Fibroblast of skin of left quadriceps (primary cell): ENCODE measurements around the gene NTSR2.

Source experiments
- DNase-seq, 2 experiments: peaks; one replicate each; pipeline ENCODE4 v3.0.0-alpha.2; 2013; ENCODE audit warnings: low read depth in 2 of 2

NTSR2 gene

DNA sequence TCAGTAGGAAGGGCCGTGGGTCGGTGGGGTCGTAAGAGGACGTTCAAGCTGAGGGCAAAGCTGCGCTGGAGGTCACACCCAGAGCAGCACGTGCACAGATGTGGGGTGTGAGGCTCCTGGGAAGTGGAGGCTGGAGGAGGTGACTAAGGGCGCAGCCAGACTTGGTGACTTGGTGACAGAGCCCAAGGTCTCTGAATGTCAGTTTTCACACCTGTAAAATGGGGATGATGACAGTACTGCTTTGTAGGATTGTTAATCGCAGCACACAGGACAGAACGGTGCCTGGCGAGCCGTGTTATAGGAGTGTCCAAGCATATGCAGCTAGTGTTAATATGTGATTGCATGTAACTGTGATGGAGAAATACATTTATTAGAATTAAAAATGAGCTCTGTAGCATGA is 40.8 kb downstream of the NTSR2 start:
- no peak for DNase-seq

DNA sequence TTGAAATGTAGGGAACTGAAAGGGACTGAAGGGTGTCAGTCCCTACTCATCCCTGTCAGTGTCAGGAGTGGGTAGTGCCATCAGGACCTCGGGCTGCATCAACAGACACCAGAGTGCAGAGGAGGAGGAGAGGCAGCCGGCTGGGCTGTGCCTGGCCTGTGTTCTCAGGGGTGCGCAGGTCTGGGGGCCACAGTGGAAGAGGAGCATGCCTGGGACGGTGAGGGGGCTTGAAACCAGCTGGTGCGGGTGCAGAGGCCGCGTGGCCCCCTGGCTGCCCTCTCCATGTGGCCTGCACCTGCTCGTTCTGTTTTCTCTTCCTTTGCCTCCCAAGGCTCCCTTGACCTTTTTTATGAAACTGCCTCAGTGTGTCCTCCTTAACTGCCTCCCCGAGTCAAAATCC is 41.3 kb downstream of the NTSR2 start:
- no peak for DNase-seq

DNA sequence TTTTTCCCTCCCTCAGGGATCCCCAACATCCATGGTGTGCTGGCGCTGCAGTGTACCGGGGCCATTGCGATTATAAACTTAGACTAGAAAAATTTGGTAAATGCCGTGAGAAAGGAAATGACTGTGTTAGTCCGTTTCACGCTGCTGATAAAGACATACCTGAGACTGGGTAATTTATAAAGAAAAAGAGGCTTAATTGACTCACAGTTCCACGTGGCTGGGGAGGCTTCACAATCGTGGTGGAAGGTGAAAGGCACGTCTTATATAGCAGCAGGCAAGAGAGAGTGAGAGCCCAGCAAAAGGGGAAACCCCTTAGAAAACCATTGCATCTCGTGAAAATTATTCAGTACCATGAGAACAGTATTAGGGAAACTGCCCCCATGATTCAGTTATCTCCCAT is 44.3 kb downstream of the NTSR2 start:
- DNase-seq = no peak

DNA sequence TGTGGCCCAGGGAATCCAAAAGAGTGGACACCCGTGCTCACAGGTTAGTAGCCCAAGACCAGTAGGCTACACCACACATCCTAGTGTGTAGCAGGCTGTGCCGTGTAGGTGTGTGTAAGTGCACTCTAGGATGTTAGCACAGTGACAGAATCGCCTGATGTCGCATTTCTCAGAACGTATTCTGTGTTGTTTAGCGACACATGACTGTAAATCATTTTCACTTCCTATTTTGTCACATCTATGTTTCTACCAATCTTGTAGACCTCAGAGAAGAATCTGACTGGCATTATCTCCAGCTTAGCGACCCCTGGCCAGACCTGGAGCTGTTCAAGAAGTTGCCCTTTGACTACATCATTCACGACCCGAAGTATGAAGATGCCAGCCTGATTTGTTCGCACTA is 45.1 kb downstream of the NTSR2 start:
- no peak for DNase-seq

DNA sequence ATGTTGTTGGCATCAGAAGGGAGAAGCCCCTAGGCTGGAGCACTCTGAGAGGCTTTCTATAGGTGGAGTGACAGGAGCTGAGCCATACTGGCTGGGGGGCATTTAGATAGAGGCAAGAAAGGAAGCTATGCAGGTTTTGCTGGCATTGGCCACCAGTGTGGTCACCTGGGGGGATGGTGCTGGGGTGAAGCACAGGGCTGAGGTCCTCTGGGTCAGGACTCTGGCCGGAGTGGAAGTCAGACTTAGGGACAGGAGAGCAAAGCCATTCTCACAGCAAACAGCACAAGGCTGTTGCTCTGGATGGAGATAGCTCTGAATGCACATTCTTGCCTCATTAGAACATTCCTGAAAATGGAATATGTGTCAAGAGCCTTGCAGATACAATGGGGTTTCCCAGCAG is 47.4 kb downstream of the NTSR2 start:
- DNase-seq = no peak

DNA sequence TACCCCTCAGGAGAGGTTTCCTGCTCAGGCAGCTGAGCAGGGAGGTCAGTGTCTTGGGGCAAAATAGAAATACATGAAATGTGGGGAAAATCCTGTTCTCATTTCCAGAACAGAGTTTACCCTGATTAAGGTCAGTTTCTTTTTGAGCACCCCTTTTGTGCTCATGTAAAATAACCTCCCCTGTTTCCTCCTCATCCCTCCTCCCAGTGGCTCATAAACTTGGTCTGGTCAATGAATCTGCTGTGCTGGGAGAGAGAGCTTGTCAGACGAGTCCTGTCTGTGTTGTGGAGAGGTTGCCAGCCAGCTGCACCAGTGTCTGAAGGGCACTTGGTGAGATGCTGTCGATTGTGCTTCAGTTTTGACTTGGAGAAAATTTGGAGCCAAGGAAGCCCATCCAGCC is 48.6 kb downstream of the NTSR2 start:
- no peak for DNase-seq

DNA sequence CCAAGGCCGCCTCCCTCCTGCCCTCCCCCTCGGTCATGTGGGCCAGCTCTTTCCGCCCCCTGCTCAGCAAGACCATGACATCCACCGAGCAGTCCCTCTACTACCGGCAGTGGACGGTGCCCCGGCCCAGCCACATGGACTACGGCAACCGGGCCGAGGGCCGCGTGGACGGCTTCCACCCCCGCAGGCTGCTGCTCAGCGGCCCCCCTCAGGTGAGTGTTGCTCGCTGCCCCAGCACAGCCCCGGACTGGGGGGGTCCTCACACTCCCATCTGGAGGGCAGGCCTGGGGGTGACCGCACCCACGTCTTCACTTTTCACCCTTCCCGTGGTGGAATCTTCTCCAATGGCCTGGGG is 51.3 kb downstream of the NTSR2 start:
- DNase-seq = no peak

DNA sequence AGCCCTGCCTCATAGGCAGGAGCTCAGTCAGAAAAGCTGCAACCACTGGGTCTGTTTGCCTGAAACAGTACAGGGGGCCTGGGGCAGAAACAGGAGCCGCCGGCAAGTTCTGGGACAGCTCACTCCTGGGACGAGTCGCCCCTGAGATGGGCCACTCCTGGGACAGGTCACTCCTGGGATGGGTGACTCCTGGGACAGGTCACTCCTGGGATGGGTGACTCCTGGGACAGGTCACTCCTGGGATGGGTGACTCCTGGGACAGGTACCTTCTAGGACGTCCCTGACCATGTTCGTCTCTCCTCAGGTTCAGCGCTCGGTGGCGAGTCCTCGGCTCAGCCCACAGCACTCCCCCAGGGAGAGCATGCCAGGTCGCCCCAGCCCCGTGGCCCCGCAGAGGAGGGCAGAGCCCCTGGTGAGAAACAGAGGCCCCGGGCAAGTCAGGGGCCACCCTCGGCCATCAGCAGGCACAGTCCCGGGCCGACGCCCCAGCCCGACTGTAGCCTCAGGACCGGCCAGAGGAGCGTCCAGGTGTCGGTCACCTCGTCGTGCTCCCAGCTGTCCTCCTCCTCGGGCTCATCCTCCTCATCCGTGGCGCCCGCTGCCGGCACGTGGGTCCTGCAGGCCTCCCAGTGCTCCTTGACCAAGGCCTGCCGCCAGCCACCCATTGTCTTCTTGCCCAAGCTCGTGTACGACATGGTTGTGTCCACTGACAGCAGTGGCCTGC is 51.8 kb downstream of the NTSR2 start:
- no peak for DNase-seq

DNA sequence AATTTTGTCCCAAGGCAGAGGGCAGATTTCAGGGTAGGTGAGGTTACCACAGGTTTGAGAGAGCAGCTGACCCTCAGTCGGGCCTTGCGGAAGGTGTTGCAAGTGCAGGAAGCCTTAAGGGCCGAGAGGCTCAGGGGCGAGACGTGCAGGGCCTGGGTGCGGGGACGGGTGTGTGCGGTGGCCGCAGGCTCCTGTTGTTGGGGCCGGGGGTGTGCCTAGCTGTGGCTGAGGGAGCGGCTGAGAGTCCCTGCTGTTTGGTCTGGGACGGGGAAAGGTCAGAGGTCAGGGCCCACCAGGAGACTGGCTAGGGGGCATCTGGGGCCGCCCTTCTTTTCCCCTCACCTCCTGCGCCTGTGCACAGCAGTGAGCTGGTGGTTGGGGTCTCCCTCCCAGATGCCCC is 52.5 kb downstream of the NTSR2 start:
- no peak for DNase-seq

DNA sequence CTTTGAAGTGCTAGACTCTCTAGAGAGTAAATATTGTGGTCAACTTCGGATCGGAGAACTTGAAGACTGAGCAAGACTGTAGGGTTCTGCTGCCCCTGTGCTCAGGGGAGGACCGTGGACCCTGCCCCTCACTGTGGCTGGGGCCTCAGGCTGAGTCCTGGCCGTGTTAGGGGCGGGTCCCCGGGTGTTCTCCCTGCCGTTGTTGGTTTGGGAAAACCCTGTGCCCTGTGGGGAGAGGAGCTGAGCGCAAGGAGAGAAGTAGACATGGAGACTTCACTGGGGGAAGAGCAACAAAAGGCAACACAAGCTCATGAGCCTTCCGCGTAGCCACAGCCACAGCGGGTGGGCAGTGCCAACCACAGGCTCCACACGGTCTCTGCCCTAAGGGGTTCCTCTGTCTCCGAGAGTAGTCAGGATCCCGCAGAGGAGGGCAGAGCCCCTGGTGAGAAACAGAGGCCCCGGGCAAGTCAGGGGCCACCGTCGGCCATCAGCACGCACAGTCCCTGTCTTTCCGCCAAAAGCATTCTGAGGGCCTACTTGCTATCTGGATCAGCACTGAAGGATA is 53.1 kb downstream of the NTSR2 start:
- DNase-seq = no peak

DNA sequence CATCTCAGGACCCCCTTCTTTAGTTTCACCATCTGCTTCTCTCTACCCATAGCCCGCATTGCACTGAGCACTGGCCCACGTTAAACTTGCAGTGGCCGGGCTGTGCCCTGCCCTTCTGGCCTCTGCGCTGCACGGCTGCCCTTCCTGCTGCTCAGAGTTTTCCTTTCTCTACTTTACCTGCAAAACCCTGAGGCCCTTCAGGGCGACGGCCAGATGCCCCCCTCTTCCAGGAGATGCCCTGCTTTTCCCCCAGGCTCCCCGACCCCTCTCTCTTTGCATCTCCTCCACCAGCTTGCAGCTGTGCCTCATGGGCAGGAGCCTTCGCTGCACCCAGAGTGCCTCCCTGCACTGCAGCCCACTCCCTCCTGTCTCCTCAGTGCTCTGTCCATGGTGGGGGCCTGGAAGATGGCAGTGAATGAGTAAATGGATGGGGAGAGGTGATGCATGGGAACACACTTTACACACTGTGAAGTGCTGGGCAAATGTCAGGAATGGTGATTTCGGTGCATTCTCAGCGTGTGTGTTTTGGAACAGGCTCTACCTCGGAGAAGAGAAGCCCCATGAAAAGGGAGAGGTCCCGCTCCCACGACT is 53.8 kb downstream of the NTSR2 start:
- DNase-seq = no peak

DNA sequence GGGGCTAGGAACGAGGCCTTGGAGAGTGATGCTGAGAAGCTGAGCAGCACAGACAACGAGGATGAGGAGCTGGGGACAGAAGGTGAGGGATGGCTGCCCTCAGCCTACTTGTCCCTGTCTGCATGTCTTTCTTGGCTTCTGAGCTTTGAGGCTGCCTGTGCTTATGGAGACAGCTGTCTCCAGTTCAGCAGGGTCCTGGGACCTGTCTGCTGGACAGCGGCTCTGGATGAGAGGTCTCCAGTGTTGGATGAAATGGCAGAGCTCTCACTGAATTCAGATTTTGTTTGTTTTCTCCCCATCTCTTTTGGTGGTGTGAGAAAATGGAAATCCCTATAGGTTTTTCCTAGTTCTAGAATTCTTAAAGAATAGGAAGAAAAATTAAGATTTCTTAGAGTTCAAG is 54.8 kb downstream of the NTSR2 start:
- DNase-seq = no peak

DNA sequence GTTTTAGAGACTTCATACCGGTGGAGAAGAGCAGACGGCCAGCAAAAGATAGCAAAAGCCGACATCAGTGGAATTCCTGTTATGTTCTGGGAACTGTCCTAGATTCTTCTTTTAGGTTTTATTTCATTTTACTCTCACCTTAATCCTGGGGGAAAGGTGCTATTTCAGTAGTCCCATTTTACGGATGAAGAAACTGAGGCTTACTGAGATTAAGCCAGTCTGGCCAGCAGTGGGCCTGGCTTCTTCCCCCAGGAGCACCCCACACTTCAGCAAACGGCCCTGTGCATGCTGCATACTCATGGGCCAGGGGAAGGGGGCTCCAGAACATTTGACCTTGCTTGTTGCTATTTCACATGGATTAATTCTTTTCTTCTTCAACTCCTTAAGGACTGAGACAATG is 56.7 kb downstream of the NTSR2 start:
- no peak for DNase-seq

DNA sequence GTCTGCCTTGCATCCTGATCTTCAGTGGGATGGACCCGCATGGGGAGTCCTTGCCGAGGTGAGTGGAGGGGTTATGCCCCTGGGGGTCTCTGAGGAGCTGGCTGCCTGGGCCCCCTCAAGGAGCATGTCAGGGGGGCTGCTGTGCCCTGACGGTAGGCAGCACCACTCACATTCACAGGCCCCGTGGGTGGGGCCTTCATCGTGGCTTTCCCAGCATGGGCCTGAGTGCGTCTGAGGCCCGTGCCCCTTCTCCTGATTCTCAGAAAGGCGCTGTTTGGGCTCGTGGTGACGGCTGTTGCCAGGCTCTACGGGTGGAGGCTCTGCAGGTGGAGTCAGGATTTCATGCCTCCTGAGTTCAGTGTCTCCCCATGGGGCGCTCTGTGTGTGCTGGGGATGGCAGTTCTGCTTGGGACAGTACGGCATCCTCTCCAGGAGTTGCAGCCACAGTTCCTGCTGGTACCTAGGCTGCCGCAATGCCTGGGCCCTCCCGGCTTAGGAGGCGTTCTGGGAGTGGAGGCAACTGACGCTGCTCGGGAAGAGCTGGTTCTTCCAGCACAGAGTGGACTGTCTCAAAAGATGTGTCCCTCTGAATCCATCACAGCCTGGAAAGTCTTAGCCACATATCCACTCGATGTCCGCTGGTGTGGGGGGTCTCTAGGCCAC is 57.3 kb downstream of the NTSR2 start:
- DNase-seq = no peak

DNA sequence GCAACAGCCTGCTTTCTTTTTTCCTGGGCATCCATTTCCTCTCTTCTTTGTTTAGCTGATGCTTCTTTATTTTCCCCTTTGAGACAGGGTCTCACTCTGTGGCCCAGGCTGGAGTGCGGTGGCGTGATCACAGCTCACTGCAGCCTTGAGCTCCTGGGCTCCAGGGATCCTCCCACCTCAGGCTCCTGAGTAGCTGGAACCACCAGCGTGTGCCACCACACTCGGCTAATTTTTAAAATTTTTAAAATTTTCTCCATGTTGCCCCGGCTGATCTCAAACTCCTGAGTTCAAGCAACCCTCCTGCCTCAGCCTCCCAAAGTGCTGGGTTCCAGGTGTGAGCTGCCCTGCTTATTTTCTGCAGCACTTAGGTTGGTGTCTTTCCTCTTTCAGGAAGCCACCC is 58.7 kb downstream of the NTSR2 start:
- DNase-seq = no peak

DNA sequence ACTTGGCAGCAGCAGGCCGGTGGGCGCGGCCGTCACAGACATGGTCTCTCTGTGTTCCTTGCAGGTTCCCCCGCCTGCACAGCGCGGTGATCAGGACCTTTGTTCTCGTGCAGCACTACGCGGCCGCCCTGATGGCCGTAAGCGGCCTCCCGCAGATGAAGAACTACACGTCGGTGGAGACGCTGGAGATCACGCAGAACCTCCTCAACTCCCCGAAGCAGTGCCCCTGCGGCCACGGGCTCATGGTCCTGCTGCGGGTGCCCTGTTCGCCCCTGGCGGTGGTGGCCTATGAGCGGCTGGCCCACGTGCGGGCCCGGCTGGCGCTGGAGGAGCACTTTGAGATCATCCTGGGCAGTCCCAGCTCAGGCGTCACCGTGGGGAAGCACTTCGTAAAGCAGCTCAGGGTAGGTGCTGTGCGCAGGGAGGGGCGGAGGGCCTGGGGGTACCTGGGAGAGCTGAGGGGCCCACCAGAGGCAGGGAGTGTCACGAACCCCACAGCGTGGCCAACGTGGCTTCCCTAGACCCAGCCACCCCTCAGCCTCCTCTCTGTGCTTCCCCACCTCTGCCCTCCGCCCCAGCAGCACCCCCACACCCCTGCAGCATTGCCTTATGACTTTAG is 59.3 kb downstream of the NTSR2 start:
- no peak for DNase-seq
